GDM1 (cell line): ENCODE results near the gene POP5.
A peak's percentile ranks its signal among the peaks of the same experiment; 100 is the strongest.
"Not testable (repeated sequence)": the region's sequence is repeated elsewhere in the genome, so short reads cannot be mapped to it uniquely, and the experiment has no call there.

Experiments used
- DNase-seq: peaks from one replicate; lab custom pipeline; 2025; lab: John Stamatoyannopoulos, UW

POP5 gene, protein sequence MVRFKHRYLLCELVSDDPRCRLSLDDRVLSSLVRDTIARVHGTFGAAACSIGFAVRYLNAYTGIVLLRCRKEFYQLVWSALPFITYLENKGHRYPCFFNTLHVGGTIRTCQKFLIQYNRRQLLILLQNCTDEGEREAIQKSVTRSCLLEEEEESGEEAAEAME

GRCh38 chr12:120580787-120581723 is at the start of gene POP5:
Gene POP5 (minus strand): TSS chr12:120581402. CDS start chr12:120581362, 40 bp downstream.
- peak; percentile 95 for DNase-seq

DNA sequence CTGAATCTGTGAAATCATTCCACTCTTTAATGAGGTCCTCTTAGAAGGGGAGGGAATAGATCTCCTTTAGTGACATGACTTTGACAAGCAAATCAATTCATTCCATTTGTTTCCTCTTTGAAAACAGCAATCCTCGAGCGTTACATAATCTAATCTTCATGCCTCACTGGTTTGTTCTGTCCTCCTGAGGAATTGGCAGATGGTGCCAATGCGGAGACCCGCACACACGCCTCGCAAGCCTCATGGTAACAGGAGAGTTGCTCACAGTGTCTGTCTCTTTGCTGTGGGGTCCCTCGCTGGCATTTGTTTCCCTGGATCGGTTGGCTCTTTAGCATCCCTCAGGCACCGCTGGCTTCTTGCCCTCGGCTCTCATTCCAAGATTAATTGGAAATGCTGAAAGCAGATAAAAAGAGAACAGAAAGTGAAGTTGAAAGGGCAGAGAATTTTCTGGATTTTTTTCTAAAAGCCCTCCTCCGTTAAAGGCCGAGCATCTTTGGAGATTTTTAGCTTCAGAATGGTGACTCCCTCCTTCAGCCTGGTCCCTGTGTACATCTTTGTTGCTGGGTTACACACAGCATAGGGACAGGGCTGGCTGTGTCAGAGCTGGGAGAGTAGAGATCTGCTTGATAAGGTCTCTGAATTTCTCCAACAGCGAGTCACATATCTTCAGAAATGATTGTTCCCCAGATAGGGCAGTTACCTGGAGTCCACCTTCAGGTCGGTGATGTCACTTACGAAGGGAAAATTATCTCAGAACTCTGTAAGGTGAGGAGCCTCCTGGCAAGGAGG is 49.1 kb upstream of the POP5 start:
- no peak for DNase-seq

- DNase-seq, result no peak
These were observed 47.7 kb upstream of the POP5 start for GRCh38 chr12:120628919-120629318.

DNA sequence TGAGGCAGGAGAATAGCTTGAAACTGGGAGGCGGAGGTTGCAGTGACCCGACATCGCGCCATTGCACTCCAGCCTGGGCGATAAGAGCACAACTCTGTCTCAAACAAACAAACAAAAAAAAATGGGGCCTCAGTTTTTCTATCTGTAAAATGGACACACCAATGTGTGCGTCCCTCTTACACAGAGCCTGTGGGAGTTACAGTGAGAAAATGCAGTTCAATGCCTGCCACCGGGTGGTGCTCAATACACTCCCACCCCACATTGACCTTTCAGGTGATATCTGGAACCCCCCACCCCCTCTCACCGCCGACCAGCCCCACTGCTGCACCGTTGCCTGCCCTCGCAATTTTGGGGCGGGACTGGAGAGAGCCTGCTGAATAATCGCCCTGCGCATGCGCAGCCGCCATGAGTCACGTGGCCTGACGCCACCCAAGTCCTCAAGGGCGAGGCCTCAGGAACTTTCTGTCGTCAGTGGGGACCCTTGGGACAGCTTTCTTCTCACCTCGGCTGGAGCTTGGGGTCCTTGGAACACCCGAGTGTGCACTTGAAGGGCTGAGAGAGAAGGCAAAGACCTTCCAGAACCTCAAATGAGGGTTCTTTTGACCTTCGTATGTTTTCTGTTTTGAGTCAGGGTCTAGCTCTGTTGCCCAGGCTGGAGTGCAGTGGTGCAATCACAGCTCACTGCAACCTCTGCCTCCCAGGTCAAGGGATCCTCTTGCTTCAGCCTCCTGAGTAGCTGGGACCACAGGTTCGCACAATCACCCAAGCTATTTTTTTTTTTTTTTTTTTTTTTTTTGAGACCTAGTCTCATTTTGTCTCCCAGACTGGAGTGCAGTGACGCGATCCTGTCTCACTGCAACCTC is 44.6 kb upstream of the POP5 start:
- DNase-seq, result no peak

GRCh38 chr12:120620624-120621023 is 39.4 kb upstream of the POP5 start:
- no peak for DNase-seq

- DNase-seq, result no peak
These were observed 37.9 kb upstream of the POP5 start for GRCh38 chr12:120618954-120619615.

- DNase-seq, result not testable (repeated sequence)
These were observed 36.6 kb upstream of the POP5 start for GRCh38 chr12:120617767-120618166.

DNA sequence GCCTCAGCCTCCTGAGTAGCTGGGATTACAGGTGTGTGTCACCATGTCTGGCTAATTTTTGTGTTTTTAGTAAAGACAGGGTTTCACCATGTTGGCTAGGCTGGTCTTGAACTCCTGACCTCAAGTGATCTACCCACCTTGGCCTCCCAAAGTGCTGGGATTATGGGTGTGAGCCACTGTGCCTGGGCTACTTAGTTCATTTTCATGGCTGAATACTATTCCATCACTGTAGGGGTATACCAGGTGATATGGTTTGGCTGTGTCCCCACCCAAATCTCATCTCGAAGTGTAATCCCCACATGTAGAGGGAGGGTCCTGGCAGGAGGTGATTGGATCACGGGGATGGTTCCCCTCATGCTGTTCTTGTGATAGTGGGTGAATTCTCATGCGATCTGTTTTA is 36.0 kb upstream of the POP5 start:
- not testable (repeated sequence) for DNase-seq

- no peak for DNase-seq
These were observed 33.6 kb upstream of the POP5 start for GRCh38 chr12:120614848-120615247.

GRCh38 chr12:120611534-120611933 is 30.3 kb upstream of the POP5 start:
- DNase-seq, result not testable (repeated sequence)

DNA sequence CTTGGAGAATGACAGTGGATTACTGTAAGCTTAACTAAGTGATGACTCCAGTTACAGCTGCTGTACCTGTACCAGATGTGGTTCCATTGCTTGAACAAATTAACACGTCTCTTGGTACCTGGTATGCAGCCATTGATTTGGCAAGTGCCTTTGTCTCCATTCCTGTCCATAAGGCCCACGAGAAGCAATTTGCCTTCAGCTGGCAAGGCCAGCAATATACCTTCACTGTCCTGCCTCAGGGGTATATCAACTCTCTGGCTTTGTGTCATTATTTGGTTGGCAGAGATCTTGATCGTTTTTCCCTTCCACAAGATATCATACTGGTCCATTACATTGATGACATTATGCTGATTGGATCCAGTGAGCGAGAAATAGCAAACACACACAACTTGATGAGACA is 29.4 kb upstream of the POP5 start:
- no peak for DNase-seq

DNA sequence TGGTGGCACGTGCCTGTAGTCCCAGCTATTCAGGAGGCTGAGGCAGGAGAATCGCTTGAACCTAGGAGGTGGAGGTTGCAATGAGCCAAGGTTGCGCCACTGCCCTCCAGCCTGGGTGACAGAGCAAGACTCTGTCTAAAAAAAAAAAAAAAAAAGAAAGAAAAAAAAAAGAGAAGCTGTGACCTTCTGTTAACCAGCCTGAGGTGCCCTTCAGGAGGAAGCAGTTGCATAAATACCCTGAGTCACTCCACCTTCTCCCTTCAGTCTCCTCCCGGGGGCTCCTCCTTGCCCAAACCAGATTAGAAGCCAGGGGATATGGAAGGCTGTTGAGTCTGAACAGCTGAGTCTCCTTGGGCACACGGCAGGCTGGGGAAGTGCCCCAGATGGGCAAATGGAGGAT is 21.2 kb upstream of the POP5 start:
- DNase-seq, result peak; percentile 67

GRCh38 chr12:120599672-120600552 is 18.7 kb upstream of the POP5 start:
- no peak for DNase-seq

GRCh38 chr12:120598674-120599463 is 17.7 kb upstream of the POP5 start:
- DNase-seq, result no peak

DNA sequence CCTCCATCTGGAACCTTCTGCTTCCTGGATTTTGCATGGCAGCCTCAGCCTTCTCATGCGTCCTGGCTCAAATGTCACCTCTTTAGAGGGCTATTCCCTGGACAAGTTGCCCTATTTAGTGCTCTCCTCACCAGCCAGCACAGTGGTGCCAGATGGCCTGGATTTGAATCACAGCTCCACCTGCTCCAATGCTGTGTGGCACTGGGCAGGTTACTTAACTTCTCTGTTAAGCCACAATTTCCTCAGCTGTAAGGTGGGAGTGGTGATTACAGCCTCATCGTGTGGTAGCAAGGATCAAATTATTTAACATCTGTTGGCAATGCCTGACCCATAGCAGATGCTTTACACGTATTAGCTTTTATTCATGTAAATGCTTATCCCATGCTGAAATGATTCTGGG is 16.7 kb upstream of the POP5 start:
- DNase-seq, result no peak

GRCh38 chr12:120596901-120597300 is 15.7 kb upstream of the POP5 start:
- no peak for DNase-seq

DNA sequence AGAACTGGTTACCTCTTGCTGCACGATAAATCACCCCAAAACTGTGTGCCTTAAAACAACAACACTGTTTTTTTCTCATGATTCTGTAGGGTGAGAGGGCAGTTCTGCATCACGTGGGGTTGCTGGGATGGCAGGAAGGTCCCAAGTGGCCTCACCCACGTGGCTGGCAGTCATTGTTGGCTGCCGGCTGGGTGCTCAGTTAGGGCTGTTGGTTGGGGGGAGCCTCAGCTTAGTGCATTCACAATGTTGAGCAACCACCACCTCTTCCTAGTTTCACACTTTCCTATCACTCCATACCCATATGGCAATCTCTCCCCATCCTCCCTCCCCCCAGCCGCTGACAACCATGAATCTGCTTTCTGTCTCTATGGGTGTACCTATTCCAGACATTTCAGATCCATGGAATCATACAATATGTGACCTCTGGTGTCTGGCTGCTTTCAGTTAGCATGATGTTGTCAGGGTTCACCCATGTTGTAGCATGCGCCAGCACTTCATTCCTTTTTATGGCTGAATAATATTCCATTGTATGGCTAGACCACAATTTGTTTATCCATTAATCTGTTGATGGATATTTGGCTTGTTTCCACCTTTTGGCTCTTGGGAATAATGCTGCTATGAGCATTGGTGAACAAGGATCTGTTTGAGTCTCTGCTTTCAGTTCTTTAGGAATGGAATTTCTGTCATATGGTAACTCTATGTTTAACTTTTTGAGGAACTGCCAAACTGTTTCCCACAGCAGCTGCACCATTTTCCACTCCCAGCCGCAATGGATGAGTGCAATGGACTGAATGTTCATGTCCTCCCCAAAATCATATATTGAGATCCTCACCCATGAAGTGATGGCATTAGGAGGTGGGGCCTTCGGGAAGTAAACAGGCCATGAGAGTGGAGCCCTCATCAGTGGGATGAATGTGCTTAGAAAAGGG is 11.2 kb upstream of the POP5 start:
- DNase-seq, result no peak

DNA sequence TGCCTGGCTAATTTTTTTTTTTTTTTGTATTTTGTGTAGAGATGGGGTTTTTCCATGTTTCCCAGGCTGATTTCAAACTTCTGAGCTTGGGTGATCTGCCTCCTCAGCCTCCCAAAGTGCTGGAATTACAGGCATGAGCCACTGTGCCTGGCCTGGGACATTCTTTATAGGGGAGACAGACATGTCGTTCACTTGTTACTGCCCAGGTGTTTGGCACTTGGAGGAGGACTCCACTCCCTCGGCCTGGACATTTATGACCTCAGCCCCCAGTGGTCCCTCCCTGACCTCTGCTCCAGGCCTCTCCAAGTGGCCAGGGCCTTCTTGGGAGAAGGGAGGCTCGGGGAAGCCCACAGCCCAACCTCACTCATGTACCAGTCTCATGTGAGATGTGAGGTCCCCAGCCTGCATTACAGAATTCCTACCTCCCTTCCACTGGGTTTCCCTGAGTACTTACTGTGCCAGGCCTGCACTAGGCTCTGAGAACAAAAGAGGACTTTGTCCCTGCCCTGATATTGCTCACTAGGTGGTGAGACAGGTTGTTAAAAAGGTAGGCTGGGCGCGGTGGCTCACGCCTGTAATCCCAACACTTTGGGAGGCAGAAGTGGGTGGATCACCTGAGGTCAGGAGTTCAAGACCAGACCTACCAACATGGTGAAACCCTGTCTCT is 9.7 kb upstream of the POP5 start:
- DNase-seq, result no peak
